Spleen (tissue), 11 donors: ENCODE data around the gene TFB2M. TPM values are rescaled to one million over a fixed set of nuclear protein-coding genes. Genes with fewer than 3 reads are reported as not detected.

ENCODE experiments used
- DNase-seq: peaks from one replicate; pipeline ENCODE4 v3.0.0-alpha.2; 2020
- H3K27ac ChIP-seq, 8 donors: fragments of 200-600 bp; sonication (generic) in 7 of 8; 1 replicate in 4 of 8; 2 replicates in 4 of 8; pipeline versions ENCODE4 v1.5.0 to v1.8.0; 2016 to 2021; ENCODE audit warnings: inconsistent platforms in 4 of 8, mild to moderate bottlenecking in 4 of 8, moderate library complexity in 1 of 8
- H3K27me3 ChIP-seq, 7 donors: fragments of 200-600 bp; sonication (generic) in 6 of 7; replicated peaks in 1 of 7; 1 replicate in 4 of 7; 2 replicates in 3 of 7; pipeline versions ENCODE4 v1.5.0 to v1.8.0; 2016 to 2021; ENCODE audit warnings: inconsistent platforms in 3 of 7, mild to moderate bottlenecking in 1 of 7
- H3K36me3 ChIP-seq, 6 donors: fragments of 200-600 bp; sonication (generic) in 5 of 6; 1 replicate in 4 of 6; 2 replicates in 2 of 6; pipeline versions ENCODE4 v1.5.0 to v1.8.0; 2016 to 2021; ENCODE audit warnings: inconsistent platforms in 2 of 6
- H3K4me1 ChIP-seq, 6 donors: fragments of 200-600 bp; sonication (generic) in 5 of 6; 1 replicate in 3 of 6; 2 replicates in 3 of 6; pipeline versions ENCODE4 v1.5.0 to v1.8.0; 2016 to 2021; ENCODE audit warnings: inconsistent platforms in 3 of 6
- H3K4me3 ChIP-seq, 8 donors: fragments of 200-600 bp; sonication (generic) in 7 of 8; 1 replicate in 4 of 8; 2 replicates in 4 of 8; pipeline versions ENCODE4 v1.5.0 to v1.8.0; 2016 to 2021; ENCODE audit warnings: inconsistent platforms in 4 of 8, mild to moderate bottlenecking in 4 of 8, moderate library complexity in 2 of 8
- H3K9me3 ChIP-seq, 8 donors: fragments of 200-600 bp; sonication (generic) in 7 of 8; 1 replicate in 4 of 8; 2 replicates in 4 of 8; pipeline versions ENCODE4 v1.5.0 to v1.8.0; 2016 to 2021; ENCODE audit warnings: inconsistent platforms in 4 of 8
- CTCF ChIP-seq, 11 experiments: fragments of 200-600 bp in 7 of 11; fragments of 450-650 bp in 4 of 11; sonication (generic) in 4 of 11; IDR thresholded peaks in 8 of 11; conservative IDR thresholded peaks in 3 of 11; 1 replicate in 7 of 11; 2 replicates in 4 of 11; pipeline versions ENCODE4 v1.4.0 to v1.8.0; 2016 to 2021; ENCODE audit warnings: antibody characterized with exemption in 11 of 11, inconsistent platforms in 4 of 11, mild to moderate bottlenecking in 1 of 11
- POLR2A ChIP-seq, 3 donors: fragments of 450-650 bp; IDR thresholded peaks; one replicate each; pipeline ENCODE4 v1.5.1; 2017; ENCODE audit warnings: antibody characterized with exemption in 3 of 3, mild to moderate bottlenecking in 1 of 3
- POLR2AphosphoS5 ChIP-seq, 3 donors: sonication (generic); formaldehyde crosslinking; IDR thresholded peaks; one replicate each; pipeline ENCODE4 v1.5.1; 2017; ENCODE audit warnings: antibody characterized with exemption in 3 of 3
- WGBS, 5 donors: extraction: QIAGEN DNeasy Blood & Tissue Kit in 3 of 5; methylation state at CpG; one replicate each; pipeline versions ENCODE4 v1.1.5 to v1.1.7; 2013 to 2018; 5-methylcytosine and 5-hydroxymethylcytosine counted together
- intact Hi-C: fragments of 100-400 bp; cut with DNase I; formaldehyde crosslinking; loops from one replicate; pipeline ENCODE4 v1.15.0; 2023; ENCODE audit warnings: low total_unique reads
- polyA plus RNA-seq, 3 donors: library from polyadenylated mRNA; stranded (reverse); fragments of 200-250 nt; gene quantifications; one replicate each; pipeline ENCODE4 v1.2.1, GENCODE V29; 2013
- total RNA-seq, 7 donors: library from RNA; depleted of rRNA in 3 of 7; stranded (reverse); fragments of >200 nt in 3 of 7; fragmentation: NEBNext Ultra II Directional in 4 of 7; extraction: Animal tissue kit (Norgen Biotek cat#: 25700) in 4 of 7; gene quantifications; one replicate each; pipeline versions ENCODE4 v1.1.0 to v1.2.1, GENCODE V29; 2016 to 2021
- donor health status: healthy with polysubstance abuse.
- donor health status: DM: no; HTN: no; CAD: no; lungs with moderate emphysema.
- donor health status: DM: no; HTN: no; CAD: no.
- donor health status: Bipolar disorder and iron deficiency.
- donor health status: healthy.
- donor health status: DM: no; HTN: no; CAD: no.
- donor health status: DM: yes; HTN: yes; CAD: no.

TFB2M gene
- total and polyA plus RNA-seq, 10 donors = 7.2 to 11.9 (median 8.8) TPM

GRCh38 chr1:246576709-246577032 is 10.6 kb upstream of the TFB2M start:
- no peak for TF ChIP-seq CTCF (IDR thresholded peaks at IDR 0.05 in 8 of 11, conservative IDR thresholded peaks at IDR 0.05 in 3 of 11)
- TF ChIP-seq POLR2AphosphoS5 (IDR thresholded peaks at IDR 0.05) = no peak
- TF ChIP-seq POLR2A (IDR thresholded peaks at IDR 0.05) = no peak
- intact Hi-C loops = no loop called here
- Histone ChIP-seq H3K4me3 (no peak overlapping the region), H3K27me3 (no peaks in the 10 kb centered on the region), H3K9me3 (no peaks in the 10 kb centered on the region), H3K27ac (peak overlapping the region in 2 of 8 donors; percentile 17 to 51), H3K4me1 (peaks cover 27 to 95% (median 74%) of the 10 kb centered on the region in 6 donors), H3K36me3 (peaks cover 0 to 10% (median 0%) of the 10 kb centered on the region in 6 donors)
- WGBS, 5 donors = 87 to 92% (median 91%) methylated on average over 3 of the region's 3 CpGs
- DNase-seq = no peak

- H3K4me1 ChIP-seq = peaks cover 34 to 95% (median 76%) of the 10 kb centered on the region in 6 donors
- no peaks in the 10 kb centered on the region for H3K27me3 ChIP-seq
- 22 to 37% (median 31%) methylated on average over 6 of the region's 6 CpGs for WGBS, 5 donors
- no peak for DNase-seq
- H3K27ac ChIP-seq = peak overlapping the region; percentile 21 to 99 (median 91)
- H3K36me3 ChIP-seq = peaks cover 0 to 5% (median 0%) of the 10 kb centered on the region in 6 donors
- no peak overlapping the region for H3K4me3 ChIP-seq
- TF ChIP-seq POLR2A (IDR thresholded peaks at IDR 0.05) (no peak), CTCF (IDR thresholded peaks at IDR 0.05 in 8 of 11, conservative IDR thresholded peaks at IDR 0.05 in 3 of 11) (no peak), POLR2AphosphoS5 (IDR thresholded peaks at IDR 0.05) (no peak)
- no peaks in the 10 kb centered on the region for H3K9me3 ChIP-seq
- intact Hi-C loops = no loop called here
Observed at GRCh38 chr1:246573491-246573890, 7.4 kb upstream of the TFB2M start.

GRCh38 chr1:246572785-246573184 is 6.7 kb upstream of the TFB2M start:
- Histone ChIP-seq H3K27ac (peak overlapping the region; percentile 21 to 99 (median 91)), H3K4me3 (no peak overlapping the region), H3K36me3 (peaks cover 0 to 5% (median 0%) of the 10 kb centered on the region in 6 donors), H3K4me1 (peaks cover 39 to 95% (median 77%) of the 10 kb centered on the region in 6 donors), H3K27me3 (no peaks in the 10 kb centered on the region), H3K9me3 (no peaks in the 10 kb centered on the region)
- no peak for TF ChIP-seq CTCF (IDR thresholded peaks at IDR 0.05 in 8 of 11, conservative IDR thresholded peaks at IDR 0.05 in 3 of 11)
- no peak for TF ChIP-seq POLR2AphosphoS5 (IDR thresholded peaks at IDR 0.05)
- intact Hi-C loops = no loop called here
- no peak for DNase-seq
- 25 to 50% (median 30%) methylated on average over 3 of the region's 3 CpGs for WGBS, 5 donors

DNA sequence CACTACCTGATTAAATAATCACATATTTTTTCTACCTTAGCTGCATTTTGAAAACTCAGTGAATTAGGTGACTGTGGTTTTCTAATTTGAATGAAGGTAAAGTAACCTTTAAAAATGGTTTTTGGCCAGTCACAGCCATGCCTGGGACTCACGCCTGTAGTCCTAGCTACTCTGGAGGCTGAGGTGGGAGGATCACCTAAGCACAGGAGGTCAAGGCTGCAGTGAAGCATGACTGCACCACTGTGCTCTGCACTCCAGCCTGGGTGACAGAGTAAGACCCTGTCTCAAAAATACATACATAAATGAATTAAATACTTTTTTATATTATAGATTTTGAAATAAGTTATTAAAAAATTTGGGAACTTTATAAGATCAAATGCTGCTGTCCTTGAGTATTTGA is 5.9 kb upstream of the TFB2M start:
- Histone ChIP-seq H3K9me3 (no peaks in the 10 kb centered on the region), H3K4me3 (peak overlapping the region in 1 of 8 donors; percentile 47), H3K36me3 (peaks cover 0 to 5% (median 0%) of the 10 kb centered on the region in 6 donors), H3K27me3 (no peaks in the 10 kb centered on the region), H3K4me1 (peaks cover 42 to 95% (median 77%) of the 10 kb centered on the region in 6 donors), H3K27ac (peak overlapping the region; percentile 67 to 99 (median 91))
- intact Hi-C loops = no loop called here
- TF ChIP-seq CTCF (IDR thresholded peaks at IDR 0.05 in 8 of 11, conservative IDR thresholded peaks at IDR 0.05 in 3 of 11) (no peak), POLR2A (IDR thresholded peaks at IDR 0.05) (no peak), POLR2AphosphoS5 (IDR thresholded peaks at IDR 0.05) (no peak)
- DNase-seq = no peak
- WGBS, 5 donors = 80 to 93% (median 83%) methylated on average over 1 of the region's 1 CpG
